Activated T-cell treated with anti-CD3 and anti-CD28 coated beads for 24 hours (primary cell): ENCODE measurements around the gene TP73.
"Not testable (repeated sequence)": the region's sequence is repeated elsewhere in the genome, so short reads cannot be mapped to it uniquely, and the experiment has no call there.

Source experiments
- DNase-seq: peaks from one replicate; pipeline ENCODE4 v3.0.0-alpha.2; 2020; ENCODE audit warnings: low read depth

Gene TP73

DNA sequence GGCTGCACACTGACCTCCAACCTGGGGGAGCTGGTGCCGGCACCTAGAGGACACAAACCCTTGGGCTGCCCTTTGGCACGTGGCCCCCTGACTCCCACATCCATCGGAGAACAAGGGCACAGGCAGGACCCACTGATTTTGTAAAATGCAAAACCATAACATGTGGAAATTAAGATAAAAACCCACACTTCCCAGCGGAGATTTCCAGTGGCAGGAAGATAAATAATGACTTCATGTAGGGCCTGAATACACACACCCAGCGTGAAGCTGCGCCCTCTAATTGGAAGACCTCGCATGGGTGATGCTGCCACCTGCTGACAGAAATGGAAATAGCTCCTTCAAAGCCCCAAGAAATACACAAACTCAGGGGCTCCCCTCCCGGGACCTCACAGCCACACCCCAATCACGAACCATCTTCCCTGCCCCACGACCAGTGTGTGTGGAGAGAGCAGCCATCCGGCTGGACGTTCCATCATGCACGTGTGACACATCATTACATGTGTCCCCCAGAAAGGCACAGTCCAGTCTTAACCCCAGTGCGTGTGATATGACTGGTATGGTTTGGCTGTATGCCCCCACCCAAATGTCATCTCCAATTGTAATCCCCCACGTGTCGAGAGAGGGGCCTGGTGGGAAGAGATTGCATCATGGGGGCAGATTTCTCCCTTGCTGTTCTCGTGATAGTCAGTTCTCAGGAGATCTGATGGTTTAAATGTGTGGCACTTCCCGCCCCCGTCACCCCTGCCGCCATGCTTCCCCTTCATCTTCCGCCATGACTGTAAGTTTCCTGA lies 33.2 kb upstream of the TP73 start:
- DNase-seq, result peak; percentile 65

DNA sequence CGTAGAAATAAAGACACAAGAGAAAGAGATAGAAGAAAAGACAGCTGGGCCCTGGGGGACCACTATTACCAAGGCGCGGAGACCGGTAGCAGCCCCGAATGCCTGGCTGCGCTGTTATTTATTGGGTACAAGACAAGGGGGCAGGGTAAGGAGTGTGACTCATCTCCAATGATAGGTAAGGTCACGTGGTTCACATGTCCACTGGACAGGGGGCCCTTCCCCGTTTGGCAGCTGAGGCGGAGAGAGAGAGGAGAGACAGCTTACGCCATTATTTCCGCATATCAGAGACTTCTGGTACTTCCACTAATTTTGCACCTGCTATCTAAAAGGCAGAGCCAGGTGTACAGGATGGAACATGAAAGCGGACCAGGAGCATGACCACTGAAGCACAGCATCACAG lies 31.6 kb upstream of the TP73 start:
- DNase-seq, result no peak

DNA sequence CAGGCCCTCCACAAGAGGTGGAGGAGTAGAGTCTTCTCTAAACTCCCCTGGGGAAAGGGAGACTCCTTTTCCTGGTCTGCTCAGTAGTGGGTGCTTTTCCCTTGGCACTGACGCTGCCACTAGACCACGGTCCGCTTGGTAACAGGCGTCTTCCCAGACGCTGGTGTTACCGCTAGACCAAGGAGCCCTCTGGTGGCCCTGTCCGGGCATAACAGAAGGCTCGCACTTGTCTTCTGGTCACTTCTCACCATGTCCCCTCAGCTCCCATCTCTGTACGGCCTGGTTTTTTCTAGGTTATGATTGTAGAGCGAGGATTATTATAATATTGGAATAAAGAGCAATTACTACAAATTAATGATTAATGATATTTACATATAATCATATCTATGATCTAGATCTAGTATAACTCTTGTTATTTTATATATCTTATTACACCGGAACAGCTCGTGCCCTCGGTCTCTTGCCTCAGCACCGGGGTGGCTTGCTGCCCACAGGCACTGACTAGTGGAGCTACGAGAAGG lies 31.1 kb upstream of the TP73 start:
- not testable (repeated sequence) for DNase-seq

DNA sequence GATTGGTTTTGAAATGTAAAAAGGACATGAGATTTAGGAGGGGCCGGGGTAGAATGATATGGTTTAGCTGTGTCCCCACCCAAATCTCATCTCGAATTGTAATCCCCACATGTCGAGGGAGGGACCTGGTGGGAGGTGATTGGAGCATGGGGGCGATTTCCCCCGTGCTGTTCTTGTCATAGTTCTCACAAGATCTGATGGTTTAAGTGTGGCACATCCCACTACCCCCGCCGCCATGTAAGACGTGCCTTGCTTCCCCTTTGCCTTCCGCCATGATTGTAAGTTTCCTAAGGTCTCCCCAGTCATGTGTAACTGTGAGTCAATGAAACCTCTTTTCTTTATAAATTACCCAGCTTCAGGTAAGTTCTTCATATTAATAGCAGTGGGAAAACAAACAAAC lies 30.2 kb upstream of the TP73 start:
- not testable (repeated sequence) for DNase-seq

DNA sequence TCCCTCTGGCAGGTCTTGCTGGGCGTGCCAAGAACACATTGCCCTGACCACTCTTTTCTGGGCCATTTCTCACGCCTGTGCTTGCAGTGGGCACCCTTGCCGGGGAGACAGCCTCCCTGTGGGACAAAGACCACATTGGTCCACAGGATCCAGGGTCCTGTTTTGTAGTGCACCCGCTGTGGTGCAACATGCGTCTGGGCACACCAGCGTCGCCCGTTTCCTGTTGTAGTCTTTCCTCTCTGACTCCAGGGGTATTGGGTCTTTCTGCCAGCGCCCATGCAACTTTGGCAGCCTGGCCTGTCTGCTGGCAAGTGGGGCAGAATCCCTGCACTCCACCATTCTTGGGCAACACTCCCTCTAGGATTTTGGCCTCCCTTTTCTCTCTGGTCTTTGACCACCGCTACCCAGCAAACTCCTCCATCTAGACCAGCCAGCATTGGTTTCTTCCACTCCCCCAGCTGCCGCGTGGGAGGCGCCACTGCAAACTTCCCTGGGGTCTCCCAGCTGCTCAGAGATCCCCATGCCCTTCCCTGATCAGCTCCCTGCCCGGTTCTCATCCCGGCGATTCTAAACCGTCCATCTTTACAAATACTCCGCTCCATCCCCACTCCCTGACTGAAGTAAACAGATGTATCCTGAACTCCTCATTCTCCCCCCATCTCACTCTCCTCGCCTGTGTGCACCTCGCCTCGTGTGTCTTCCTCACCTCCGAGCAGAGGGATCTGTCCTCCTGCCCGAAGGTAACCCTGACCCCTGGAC lies 28.7 kb upstream of the TP73 start:
- no peak for DNase-seq

DNA sequence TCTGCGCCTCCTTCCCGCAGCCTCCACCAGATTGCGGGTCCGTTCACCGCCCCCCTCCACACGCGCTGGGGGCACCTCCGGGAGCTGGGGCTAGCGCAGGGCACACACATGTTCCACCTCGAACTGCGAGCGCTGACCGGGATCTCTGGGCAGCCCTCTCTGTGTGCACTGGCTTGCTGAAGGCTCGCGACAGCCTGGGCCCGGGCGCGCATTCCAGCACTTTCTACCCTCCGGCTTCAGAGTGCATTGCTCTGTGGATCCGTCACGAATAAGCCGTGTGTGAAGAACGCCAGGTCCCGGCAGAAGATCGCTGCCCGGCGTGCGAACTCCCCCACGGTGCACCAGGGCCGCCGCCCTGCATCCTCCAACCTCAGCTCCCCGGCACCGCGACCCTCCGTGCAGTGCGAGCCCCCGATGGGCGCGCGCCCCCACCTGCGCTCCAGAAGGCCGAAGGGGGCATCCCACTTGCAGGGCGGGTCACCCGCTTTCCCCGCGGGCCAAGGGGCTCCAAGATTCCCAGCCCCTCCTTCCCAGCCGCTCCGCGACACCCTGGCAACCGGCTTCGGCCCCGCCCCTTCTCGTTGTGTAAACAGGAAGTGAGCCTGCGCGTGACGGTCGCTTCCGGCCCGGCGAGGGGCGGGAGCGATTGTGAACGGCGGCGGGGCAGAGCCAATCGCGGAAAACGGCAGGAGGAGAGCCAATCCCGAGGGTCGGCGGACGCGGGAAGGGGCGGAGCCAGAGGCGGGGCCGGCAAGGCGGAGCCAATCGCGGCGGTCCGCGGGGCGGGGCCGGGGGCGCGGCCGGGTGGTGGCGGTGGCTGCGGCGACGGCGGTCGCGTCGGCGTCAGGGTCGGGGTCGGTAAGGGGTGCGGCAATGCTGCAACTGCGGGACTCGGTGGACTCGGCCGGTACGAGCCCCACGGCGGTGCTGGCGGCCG lies 27.8 kb upstream of the TP73 start, which contains the start of gene TPRG1L:
Gene TPRG1L (plus strand): TSS at position 816 of the 937 bp plus-strand sequence. CDS start 58 bp downstream, at position 874.
- peak; percentile 98 for DNase-seq

GRCh38 chr1:3625151-3625907 lies 27.0 kb upstream of the TP73 start:
- DNase-seq, result no peak

DNA sequence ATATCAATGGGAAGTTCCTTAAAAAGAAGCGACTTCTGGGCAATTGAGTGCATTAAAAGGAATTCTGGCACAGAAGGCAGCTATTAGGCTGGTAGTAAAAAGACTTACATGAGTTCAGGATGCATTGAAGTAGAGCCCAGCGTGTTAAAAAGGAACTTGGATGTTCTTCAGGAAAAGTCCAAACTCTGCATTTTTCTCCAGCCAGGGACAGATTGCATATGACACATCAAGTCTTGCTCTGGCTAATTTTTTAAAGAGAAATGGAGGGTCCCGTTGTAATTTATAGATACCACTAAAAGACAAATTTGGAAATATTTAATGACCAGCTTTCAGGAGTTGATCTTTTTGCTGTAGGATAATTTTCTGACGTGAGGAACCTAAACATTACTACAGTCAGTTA lies 26.3 kb upstream of the TP73 start:
- no peak for DNase-seq

DNA sequence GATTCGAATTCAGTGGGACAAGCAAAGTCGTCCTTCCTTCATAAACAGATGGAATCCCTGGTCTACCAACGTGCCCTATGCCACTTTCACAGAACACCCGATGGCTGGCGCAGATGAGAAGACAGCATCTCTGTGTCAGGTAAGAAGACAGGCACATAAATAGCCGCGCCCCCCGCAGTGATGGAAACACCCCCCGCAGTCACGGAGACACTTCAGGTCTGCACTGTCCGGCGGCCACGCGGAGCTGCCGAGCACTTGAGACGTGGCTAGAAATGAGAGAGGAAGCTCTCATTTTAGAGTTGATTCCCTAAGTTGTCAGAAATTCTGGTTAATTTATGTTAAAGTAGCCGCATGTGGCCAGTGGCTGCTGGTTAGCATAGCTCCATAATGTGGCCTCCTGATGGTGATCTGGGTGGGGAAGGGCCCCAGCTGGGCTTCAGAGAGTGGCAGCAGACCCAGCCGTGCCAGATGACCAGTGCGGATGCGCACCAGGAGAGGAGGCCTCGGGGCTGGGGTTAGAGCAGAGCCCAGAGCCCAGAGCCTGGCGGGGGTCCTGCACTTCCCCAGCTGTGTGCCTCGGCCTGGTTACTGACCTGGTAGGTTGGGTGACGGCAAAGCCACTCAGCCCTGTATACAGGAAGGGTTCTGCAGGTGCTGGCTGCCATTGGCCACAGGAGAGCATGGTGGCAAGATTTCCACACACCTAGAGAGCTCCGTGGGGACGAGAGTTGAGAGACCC lies 24.6 kb upstream of the TP73 start:
- no peak for DNase-seq

GRCh38 chr1:3628445-3628844 lies 23.9 kb upstream of the TP73 start:
- no peak for DNase-seq

- DNase-seq, result no peak
These were observed 22.7 kb upstream of the TP73 start for GRCh38 chr1:3629561-3630160.

GRCh38 chr1:3630161-3630611 lies 22.1 kb upstream of the TP73 start:
- no peak for DNase-seq

- no peak for DNase-seq
These were observed 21.4 kb upstream of the TP73 start for GRCh38 chr1:3630914-3631313.

- DNase-seq, result no peak
These were observed 20.7 kb upstream of the TP73 start for GRCh38 chr1:3631320-3632260.

GRCh38 chr1:3632298-3632697 lies 20.0 kb upstream of the TP73 start:
- no peak for DNase-seq

DNA sequence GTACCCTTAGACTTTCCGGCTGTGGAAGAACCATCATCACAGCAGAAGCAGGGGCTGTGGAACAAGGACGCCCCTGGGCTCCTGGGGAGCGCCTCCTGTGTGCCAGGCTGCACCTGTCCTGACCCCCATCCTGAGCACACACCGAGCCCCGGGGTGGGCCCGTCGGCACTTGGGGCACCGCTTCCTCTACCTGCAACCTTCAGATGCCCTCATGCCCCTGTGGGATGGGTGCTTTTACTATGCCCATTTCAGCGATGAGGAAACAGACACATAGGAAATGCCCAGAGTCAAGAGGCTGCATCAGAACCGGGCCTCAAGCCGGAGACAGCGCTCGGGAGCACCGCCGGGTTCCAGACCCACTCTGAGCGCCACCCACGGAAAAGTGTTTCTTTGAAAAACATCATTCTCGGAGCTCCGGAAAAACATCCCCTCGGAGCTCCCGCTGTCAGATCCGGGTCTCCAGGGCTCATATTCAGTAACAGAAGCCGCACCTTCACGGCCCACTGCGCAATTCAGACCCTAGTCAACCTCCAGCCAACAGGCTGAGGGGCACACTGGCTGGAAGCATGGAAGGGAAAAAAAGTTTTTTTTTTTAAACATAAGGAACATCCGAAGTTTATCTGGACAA lies 19.5 kb upstream of the TP73 start:
- no peak for DNase-seq

DNA sequence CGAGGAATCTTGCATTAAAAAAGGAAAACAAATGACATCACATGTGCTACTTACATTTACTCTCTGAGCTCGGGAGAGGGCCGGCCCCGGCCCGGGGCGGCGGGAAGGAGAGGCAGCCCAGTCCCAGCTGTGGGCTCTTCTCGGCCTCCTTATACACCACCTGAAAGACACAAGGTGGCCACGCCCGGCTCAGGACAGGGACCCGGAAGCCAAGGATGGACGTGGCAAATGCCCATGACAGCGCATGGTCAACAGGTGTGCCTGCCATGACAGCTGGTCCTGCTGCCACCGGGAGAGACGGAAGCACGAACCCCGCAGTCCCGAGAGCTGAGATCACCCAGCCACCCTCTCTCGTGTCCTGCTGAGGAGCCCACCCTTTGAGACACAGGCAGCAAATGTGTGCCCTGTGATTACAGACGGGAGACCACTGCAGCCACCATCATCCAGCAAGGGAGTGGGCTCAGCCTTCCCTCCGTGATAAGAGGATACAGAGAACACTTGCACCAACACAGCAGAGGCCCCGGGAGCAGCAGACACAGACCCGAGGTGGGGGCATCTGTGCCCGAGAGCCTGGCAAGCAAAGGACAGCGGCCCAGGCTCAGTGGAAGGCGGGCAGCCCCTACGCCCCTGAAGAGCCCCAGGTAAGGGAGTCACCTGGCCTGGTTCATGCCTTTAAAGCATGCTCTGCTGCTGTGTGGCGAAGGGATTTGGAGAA lies 18.8 kb upstream of the TP73 start:
- DNase-seq, result no peak
